ENCODE data around the gene KEL.

KEL gene

GRCh38 chr7:142894985-142895593 is 67.1 kb downstream of the KEL start:
- TF ChIP-seq CTCF (IDR thresholded peaks at IDR 0.05; ENCODE audit: borderline replicate concordance, control extremely low read depth, extremely low read depth, insufficient read depth, missing control alignments): no peak
- no peak for DNase-seq (ENCODE audit: low spot score)
- in situ Hi-C loops (cut with MboI; ENCODE audit: low sequenced_read_pairs, unreplicated experiment): no loop called here

GRCh38 chr7:142894112-142894984 is 67.8 kb downstream of the KEL start:
- no peak for DNase-seq (ENCODE audit: low spot score)
- in situ Hi-C loops (cut with MboI; ENCODE audit: low sequenced_read_pairs, unreplicated experiment): no loop called here
- no peak for TF ChIP-seq CTCF (IDR thresholded peaks at IDR 0.05; ENCODE audit: borderline replicate concordance, control extremely low read depth, extremely low read depth, insufficient read depth, missing control alignments)

- in situ Hi-C loops (cut with MboI; ENCODE audit: low sequenced_read_pairs, unreplicated experiment): no loop called here
Observed at GRCh38 chr7:142892951-142893350, 69.2 kb downstream of the KEL start.

GRCh38 chr7:142891490-142892082 is 70.6 kb downstream of the KEL start:
- TF ChIP-seq CTCF (IDR thresholded peaks at IDR 0.05; ENCODE audit: borderline replicate concordance, control extremely low read depth, extremely low read depth, insufficient read depth, missing control alignments): no peak
- in situ Hi-C loops (cut with MboI; ENCODE audit: low sequenced_read_pairs, unreplicated experiment): no loop called here
- DNase-seq (ENCODE audit: low spot score): no peak

More at GRCh38 chr7:142892951-142893350, 69.2 kb downstream of the KEL start:
- no peak for DNase-seq (ENCODE audit: low spot score)
- no peak for TF ChIP-seq CTCF (IDR thresholded peaks at IDR 0.05; ENCODE audit: borderline replicate concordance, control extremely low read depth, extremely low read depth, insufficient read depth, missing control alignments)
